Raji (cell line): ENCODE measurements around the gene DLEC1.

ENCODE experiments used
- POLR2A ChIP-seq: IDR thresholded peaks from 2 replicates; pipeline ENCODE4 v1.6.1; 2011; ENCODE audit warnings: low read depth, low read length, control low read depth; ENCODE audit not compliant: insufficient read depth

DLEC1 gene

DNA sequence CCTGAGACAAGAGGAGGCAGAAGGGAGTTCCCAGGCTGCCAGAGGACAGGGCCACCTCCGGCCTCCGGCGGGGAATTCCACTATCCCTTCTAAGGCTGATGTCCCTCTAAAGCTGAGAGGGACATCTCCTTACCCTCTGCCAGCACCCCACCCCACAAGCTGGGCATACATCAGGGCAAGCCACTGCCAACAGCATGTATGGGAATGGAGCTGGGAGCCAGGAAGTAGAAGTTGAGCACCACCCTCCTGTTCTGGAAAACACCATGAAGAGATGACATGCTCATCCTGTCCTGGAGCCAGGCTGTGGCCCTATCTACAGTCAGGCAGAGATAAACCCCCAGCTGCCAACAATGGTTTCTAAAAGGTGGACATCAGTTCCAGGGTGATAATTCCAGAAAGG, 16.7 kb upstream of the DLEC1 start:
- TF ChIP-seq POLR2A = no peak

DNA sequence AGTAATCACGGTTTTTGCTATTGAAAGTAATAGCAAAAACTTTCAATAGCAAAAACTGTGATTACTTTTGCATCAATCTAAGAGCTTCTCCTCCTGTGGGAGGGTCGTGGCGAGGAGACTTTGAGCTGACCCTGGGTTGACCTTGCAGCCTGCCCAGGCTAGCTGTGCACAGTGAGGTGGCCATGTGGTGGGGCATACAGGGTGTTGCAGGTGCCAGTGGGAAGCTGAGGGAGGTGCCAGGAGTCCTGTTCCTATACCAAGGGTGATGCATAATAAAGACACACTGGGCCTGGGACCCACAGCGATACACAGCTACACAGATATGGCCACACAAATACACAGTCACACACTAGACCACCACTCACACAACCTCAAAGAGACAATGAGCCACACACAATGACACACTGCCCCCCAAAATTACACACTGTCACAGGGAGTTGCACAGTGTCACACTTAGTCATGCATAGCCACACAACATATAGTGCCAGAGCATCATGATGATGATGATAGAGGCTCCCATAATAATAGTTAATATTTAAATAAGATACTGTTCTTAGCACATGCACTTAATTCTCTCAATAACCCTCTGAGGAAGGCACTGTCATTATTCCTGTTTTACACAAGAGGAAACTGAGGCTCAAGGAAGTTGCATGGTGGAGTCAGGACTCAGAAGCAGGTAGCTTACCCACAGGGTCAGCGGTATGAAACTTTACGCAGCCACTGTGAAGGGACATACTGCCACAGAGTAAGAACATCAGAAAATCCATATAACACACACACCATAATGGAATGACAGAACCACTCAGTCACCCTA, 15.9 kb upstream of the DLEC1 start:
- no peak for TF ChIP-seq POLR2A

DNA sequence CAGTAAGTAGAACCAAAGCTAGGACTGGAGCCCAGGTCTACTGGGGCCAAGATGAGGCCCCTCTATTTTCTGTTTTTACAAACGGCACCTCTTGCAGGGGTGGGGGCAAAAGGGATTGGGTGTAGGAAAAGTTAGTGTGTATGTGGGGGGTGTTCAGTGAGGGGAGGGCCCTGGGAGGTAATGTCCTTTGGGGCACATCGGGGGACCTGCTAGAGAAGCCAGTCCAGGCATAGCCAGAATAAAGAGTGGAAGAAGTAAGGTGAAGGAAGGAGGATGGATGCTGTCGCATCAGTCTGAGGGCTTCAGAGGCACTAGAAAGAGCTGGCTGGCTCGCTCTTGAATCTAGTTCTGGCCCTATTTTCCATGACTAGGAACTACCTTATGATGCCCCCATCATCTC, 12.2 kb upstream of the DLEC1 start:
- no peak for TF ChIP-seq POLR2A

DNA sequence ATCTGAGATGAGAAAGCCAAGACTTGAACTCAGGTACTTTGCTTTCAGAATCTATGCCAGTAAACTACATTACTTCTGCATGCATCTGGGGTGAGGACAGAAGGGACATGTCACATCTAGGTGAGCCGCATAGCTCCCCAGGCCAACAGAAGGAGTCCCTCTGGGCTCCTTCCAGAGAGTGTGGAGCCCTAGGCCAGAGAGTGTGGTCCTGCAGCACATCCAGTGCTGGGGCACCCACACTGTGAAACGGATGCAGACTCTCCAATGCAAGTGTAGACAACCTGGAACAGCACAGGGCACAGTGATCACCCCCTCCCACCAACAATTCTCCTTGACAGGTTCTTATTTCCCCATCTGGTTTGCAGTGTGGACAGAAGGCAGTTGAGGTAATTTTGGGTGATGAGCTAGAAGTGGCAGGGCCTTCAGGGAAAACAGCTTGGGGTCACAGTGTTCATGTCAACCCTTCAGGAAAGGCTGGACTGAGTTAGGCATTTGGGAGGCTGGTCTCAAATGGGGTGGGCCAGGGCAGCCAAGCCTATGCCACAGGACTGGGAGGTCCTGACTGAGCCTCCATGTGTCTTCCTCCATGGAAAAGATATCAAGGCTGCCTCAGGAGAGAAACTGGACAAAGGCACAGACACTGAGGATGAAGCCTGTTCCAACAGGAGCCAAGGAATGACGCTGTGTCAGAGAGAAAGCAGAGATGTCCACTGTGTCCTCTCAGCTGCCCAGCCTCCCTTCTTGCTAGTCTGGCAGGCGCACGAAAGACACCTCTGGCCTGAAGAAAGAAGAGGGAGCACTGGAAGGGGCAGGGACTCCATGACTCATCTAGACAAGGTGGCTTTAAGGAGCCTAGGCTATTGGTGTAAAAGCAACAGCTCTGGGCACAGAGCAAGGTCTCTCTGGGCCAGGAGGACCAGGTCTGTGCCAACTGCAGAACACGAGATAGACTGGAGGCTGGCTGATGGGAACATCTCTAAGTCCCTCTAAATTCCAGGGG, 11.2 kb upstream of the DLEC1 start:
- TF ChIP-seq POLR2A = no peak

DNA sequence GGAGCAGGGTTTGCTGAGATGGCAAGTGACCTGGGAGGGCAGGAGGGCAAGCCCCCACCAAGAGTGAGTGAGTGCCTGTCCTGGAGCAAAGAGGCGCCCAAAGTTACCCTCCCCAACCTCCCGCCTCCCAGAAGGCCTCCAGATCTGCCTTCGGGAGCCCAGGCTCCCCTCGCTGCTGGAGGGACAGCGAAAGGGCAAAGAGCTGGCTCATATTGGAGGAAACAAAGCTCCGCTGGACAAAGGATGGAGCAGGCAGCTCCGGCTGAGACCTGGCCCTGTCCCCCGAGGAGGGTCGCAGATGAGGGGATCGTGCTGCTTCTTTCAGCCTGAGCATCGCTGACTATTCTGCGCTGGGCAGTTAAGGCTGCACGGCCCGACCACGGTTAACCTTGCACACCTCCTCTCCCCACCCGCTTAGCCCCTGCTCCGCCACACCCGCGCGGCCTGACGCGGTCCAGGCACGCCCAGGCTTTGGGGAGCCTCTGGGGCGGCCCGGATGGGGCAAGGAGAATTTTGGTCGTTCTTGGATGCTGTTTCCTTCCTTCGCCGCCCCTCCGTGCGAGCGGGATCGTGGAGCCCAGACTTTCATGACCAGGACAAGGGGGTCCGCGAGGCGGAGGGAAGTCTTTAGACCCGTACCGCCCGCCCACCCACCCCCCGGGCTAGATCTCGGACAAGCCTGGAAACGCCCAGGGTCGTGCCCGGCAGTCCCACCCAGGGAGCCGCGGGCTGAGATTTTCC, 10.2 kb upstream of the DLEC1 start:
- TF ChIP-seq POLR2A = no peak

DNA sequence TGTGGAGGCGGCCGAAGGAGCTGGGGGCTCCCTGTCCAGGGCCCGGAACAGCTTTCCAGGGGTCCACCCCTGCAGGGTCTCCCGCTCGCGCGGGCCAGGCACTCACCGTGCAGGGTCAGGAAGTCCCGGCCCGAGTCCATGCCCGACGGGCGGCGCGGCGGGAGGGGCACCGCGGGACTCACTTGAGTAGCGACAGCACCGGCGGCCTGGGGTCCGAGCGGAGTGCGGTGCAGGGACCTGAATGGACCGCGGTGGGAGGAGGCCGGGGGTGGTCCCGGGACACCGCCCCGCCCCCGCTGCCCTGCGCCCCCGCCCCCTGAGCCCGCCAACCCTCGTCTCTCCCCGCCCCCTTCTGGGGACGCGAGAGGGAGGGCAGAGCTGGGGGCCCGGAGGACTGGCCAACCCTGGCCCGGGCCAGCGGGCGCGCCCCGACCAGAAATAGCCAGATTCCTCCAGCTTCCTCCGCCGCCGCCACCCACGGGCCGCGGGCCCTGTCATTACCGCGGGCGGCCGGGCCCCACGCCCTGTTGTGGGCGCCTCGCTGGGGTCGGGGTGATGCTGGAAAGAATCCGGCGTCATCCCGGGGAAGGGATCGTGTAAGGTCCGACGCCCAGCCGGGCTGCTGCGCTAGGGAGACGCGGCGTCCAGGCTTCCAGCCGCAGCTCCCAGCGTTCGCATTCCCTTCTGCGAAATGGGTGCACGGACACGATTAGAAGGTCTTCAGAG, 9.4 kb upstream of the DLEC1 start, which contains the start of gene PLCD1:
TSS of gene PLCD1 (minus strand) at position 243 of the 726 bp plus-strand sequence. CDS start at position 140, 103 bp downstream.
- TF ChIP-seq POLR2A = no peak

DNA sequence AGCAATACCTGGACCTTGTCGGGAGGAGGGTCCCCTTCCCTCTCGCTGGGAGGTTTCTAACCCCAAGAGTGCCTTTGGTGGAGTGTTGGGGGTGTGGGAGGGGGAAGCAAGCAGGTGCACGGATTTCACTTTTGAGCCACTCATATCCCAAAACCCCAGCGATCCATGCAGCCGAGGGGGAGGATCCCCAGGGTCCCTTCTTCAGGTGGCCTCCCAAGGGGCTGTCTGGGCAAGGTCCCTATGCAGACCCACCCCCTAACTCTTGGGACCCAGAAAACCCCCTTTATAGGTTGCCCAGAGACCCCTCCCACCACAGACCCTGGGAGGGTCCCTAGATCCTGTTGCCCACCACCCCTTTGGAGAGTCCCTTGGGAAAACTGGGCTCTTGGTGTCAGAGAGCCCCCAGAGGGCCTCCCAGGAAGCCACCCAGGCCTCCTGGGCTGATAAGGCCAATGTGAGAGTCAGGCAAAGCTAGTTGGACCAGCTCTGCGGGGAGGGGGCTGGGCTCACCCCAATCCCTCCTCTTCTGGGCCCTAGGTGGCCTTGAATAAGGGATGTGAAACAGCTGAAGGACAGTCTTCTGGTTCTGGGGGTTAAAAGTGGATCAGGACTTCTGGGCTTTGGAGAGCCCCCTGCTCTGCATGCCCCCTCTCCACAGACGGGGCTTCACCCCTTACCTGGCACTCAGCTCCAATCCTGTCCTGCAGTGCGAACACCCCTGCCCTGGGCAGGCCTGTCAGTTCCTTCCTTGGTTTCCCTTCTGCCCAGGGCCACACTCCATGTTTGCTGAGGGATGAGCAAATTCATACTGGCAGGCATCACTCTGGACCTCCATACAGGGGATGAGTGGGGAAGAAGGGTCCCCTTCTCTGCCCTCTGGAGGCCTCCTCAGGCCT, 8.6 kb upstream of the DLEC1 start:
- TF ChIP-seq POLR2A = no peak

DNA sequence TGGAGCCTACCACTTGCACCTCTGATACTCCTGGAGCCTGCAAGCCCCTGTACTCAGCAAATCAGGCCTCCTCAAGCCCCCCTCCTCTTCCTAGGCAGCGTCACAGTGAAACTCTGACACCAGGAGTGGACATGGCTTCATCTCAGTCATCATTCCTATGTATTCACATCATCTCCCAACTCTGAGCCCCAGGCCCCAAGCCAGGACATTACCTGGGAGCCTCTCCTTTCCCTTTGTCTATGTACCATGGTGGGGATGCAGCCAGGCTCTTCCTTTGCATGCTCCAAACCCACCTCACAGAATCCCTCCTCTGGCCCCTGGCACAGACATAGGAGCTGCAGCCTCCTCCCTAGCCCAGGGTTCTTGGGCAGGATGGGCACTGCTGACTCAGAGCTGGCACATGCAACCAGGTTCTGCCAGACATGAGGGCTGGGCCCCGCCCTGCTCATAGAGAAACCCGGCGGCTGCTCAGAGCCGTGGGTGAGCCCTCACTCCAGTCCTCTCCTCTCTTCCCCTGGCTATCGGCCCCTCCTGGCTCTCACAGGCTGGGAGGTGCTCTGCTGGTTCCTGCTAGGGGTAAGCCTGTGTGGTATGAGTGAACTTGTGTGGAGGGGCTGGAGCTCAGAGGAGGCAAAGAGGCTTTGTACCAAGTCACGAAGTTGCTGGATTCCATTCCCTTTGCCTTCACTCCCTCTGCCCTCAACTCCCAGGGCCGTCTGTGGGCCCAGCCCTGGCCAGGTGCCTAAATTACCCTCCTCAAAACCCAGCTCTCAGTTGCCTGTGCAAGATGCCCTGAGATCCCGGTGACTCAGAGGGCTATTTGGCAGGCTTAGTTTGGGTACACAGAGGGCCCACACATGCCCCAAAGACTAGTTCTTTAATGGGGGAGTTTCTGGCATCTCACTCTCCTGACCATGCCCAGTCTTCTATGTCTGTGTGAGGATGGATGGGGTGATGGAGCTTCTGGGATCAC, 7.7 kb upstream of the DLEC1 start:
- no peak for TF ChIP-seq POLR2A

DNA sequence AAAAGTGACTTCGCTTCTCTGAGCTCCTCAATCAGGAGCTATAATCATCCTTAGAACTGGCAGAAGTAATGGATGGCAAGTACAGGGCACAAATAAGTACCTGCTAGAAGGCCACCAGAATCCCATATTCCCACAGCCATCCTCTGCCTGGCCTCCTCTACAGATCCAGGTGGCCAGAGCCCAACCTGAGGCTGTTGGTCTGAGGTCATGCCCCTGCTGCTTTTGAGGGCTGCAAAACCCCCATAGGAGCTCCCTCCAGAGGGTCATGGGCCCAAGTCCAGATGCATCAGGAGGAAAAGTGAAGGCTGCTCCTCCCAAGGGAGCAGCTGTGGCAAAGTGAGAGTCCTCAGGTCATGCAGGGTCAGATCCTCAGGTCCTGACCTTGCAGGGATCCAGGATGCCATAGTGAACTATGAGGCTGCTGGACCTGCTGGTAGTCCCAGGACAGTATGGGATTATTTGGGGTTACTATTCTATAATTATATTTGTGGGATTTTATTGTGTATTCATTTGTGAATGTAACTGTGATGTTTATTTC, 6.6 kb upstream of the DLEC1 start:
- TF ChIP-seq POLR2A = no peak

DNA sequence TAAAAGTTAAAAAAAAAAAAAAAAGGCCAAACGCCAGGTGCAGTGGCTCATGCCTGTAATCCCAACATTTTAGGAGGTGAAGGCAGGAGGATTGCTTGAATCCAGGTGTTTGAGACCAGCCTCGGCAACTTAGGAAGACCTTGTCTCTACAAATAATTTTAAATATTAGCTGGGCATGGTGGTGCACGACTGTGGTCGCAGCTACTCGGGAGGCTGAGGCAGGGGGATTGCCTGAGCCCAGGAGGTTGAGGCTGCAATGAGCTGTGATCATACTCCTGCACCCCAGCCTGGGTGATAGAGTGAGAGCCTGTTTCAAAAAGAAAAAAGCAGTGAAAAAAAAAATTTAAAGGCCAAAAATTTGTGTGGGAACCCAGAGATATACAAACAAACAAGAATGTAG, 2.7 kb upstream of the DLEC1 start:
- TF ChIP-seq POLR2A = no peak

DNA sequence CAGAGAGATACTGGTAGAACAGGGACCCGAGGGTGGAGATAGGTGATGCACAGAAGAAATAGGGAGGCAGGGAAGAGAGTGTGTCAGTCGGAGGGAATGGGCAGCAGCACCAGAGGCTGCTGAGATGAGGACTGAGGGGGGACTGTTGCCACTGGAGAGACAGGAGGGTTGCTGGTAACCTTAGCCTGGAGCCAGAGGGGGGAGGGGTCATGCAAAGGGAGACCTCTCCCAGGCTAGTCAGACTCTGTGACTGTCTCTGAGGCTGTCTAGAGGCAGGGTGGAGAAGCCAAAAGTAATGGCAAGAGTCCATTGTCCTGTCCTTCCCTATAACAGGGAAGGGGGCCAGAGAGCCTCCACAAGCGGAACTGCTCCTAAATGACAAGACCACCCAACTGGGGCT, 2.1 kb upstream of the DLEC1 start:
- TF ChIP-seq POLR2A = no peak

DNA sequence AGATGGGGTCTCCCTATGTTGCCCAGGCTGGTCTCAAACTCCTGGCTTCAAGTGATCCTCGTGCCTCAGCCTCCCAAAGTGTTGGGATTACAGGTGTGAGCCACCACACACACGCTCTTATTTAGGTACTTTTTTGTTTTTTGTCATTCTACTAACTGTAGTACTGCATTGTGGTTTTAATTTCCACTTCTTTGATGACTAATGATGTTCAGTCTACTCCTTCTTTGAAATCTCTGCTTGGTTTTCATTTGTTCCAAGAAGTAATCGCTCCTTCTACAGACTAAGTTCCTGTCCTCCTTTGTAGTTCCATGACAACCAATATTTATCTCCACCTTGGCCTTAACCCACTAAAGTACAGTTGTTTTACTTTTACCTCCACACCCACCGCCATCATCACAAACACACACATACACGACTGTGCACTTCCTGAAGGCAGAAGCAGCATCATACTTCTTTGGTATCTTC, 529 bp upstream of the DLEC1 start:
- no peak for TF ChIP-seq POLR2A
